GM23338 (cell line): Measurements from ENCODE around the gene NCOR2. TPM values are rescaled to one million over a fixed set of nuclear protein-coding genes. Genes with fewer than 3 reads are reported as not detected.

Experiments
- ATAC-seq: fragments of 200-7000 bp; cut with Tn5 transposase; 3 replicates; pipeline ENCODE4 v1.9.1; 2020
- DNase-seq: peaks from one replicate; pipeline ENCODE4 v3.0.0-alpha.2; 2015; ENCODE audit warnings: low spot score
- H2AFZ ChIP-seq: fragments of 200-600 bp; sonication (generic); 2 replicates; pipeline ENCODE4 v1.8.0; 2016; ENCODE audit warnings: antibody characterized with exemption, mild to moderate bottlenecking, moderate library complexity
- H3F3A ChIP-seq: fragments of 200-600 bp; sonication (generic); replicated peaks from 2 replicates; pipeline ENCODE4 v1.8.0; 2017; ENCODE audit warnings: antibody characterized with exemption, mixed run types, low read depth
- H3K27ac ChIP-seq: fragments of 200-600 bp; sonication (generic); 2 replicates; pipeline ENCODE4 v1.6.1; 2016; ENCODE audit warnings: low read depth
- H3K27me3 ChIP-seq: fragments of 200-600 bp; sonication (generic); 2 replicates; pipeline ENCODE4 v1.8.0; 2016; ENCODE audit warnings: mild to moderate bottlenecking, mixed run types, moderate library complexity; ENCODE audit not compliant: insufficient read depth
- H3K36me3 ChIP-seq: fragments of 200-600 bp; sonication (generic); 2 replicates; pipeline ENCODE4 v1.8.0; 2016; ENCODE audit warnings: mild to moderate bottlenecking; ENCODE audit not compliant: insufficient read depth
- H3K4me1 ChIP-seq: fragments of 200-600 bp; sonication (generic); 2 replicates; pipeline ENCODE4 v1.8.0; 2016; ENCODE audit warnings: mild to moderate bottlenecking, moderate library complexity; ENCODE audit not compliant: insufficient read depth
- H3K4me2 ChIP-seq: fragments of 200-600 bp; sonication (generic); 2 replicates; pipeline ENCODE4 v1.7.1; 2017; ENCODE audit warnings: mixed run types
- H3K4me3 ChIP-seq: fragments of 200-600 bp; sonication (generic); 2 replicates; pipeline ENCODE4 v1.6.1; 2016; ENCODE audit warnings: mixed run types
- H3K79me2 ChIP-seq: fragments of 200-600 bp; sonication (generic); replicated peaks from 2 replicates; pipeline ENCODE4 v1.8.0; 2017; ENCODE audit warnings: mild to moderate bottlenecking; ENCODE audit not compliant: insufficient read depth
- H3K9me2 ChIP-seq: fragments of 200-600 bp; sonication (generic); 2 replicates; pipeline ENCODE4 v1.8.0; 2017; ENCODE audit not compliant: insufficient read depth
- H4K20me1 ChIP-seq: fragments of 200-600 bp; sonication (generic); replicated peaks from 2 replicates; pipeline ENCODE4 v1.8.0; 2017; ENCODE audit warnings: mild to moderate bottlenecking; ENCODE audit not compliant: insufficient read depth
- H3K27ac Mint-ChIP-seq: 2 replicates; pipeline ENCODE4 v1.8.0; 2020; ENCODE audit warnings: inconsistent platforms, mild to moderate bottlenecking, moderate library complexity, mixed read lengths
- H3K27me3 Mint-ChIP-seq: 3 replicates; pipeline ENCODE4 v1.8.0; 2022; ENCODE audit warnings: low read depth, mild to moderate bottlenecking, moderate library complexity, mixed read lengths, inconsistent platforms; ENCODE audit not compliant: insufficient read depth, poor library complexity
- H3K36me3 Mint-ChIP-seq: 3 replicates; pipeline ENCODE4 v1.8.0; 2021; ENCODE audit warnings: low read depth, mild to moderate bottlenecking, inconsistent platforms, moderate library complexity, mixed read lengths
- H3K4me1 Mint-ChIP-seq: 3 replicates; pipeline ENCODE4 v1.8.0; 2020; ENCODE audit warnings: mild to moderate bottlenecking, inconsistent platforms, mixed read lengths
- H3K4me3 Mint-ChIP-seq: 3 replicates; pipeline ENCODE4 v1.8.0; 2021; ENCODE audit warnings: moderate library complexity, mild to moderate bottlenecking, inconsistent platforms, mixed read lengths
- H3K9me3 Mint-ChIP-seq: 3 replicates; pipeline ENCODE4 v1.8.0; 2020; ENCODE audit warnings: moderate library complexity, mild to moderate bottlenecking, inconsistent platforms, mixed read lengths
- CREB1 ChIP-seq: fragments of 250-450 bp; sonication (Bioruptor Pico); IDR thresholded peaks from 2 replicates; pipeline ENCODE4 v1.5.0; 2020; ENCODE audit warnings: low read depth, mild to moderate bottlenecking, moderate library complexity
- EZH2 ChIP-seq: fragments of 200-600 bp; sonication (generic); IDR thresholded peaks from one replicate; pipeline ENCODE4 v1.8.0; 2017; ENCODE audit warnings: antibody characterized with exemption, mild to moderate bottlenecking, low read depth; ENCODE audit not compliant: unreplicated experiment
- EZH2phosphoT487 ChIP-seq: fragments of 200-600 bp; sonication (generic); IDR thresholded peaks from one replicate; pipeline ENCODE4 v1.8.1; 2018; ENCODE audit warnings: antibody characterized with exemption; ENCODE audit not compliant: unreplicated experiment
- JUNB ChIP-seq: IDR thresholded peaks from one replicate; pipeline ENCODE4 v1.6.1; 2016; ENCODE audit warnings: antibody characterized with exemption; ENCODE audit not compliant: unreplicated experiment
- NANOG ChIP-seq: IDR thresholded peaks from 2 replicates; pipeline ENCODE4 v1.6.1; 2016; ENCODE audit warnings: antibody characterized with exemption, borderline replicate concordance
- POLR2AphosphoS5 ChIP-seq: IDR thresholded peaks from 2 replicates; pipeline ENCODE4 v1.6.1; 2016; ENCODE audit warnings: antibody characterized with exemption, low read depth
- STAT1 ChIP-seq: IDR thresholded peaks from one replicate; pipeline ENCODE4 v1.6.1; 2016; ENCODE audit warnings: antibody characterized with exemption; ENCODE audit not compliant: unreplicated experiment
- ZNF114 ChIP-seq: fragments of 250-450 bp; sonication (Bioruptor Pico); IDR thresholded peaks from 2 replicates; pipeline ENCODE4 v1.5.0; 2020; ENCODE audit warnings: mild to moderate bottlenecking, moderate library complexity
- ZNF331 ChIP-seq: fragments of 250-450 bp; sonication (Bioruptor Pico); IDR thresholded peaks from 2 replicates; pipeline ENCODE4 v1.5.0; 2020; ENCODE audit warnings: low read depth, mild to moderate bottlenecking, moderate library complexity
- ZNF462 ChIP-seq: fragments of 250-450 bp; sonication (Bioruptor Pico); IDR thresholded peaks from 2 replicates; pipeline ENCODE4 v1.5.0; 2020; ENCODE audit warnings: mild to moderate bottlenecking, moderate library complexity
- polyA plus RNA-seq: library from polyadenylated mRNA; unstranded; fragments of >200 nt; fragmentation: Nextera tagmentation; extraction: Ambion mirVana; gene quantifications from 2 replicates; pipeline ENCODE4 v1.2.1, GENCODE V29; 2016
- total RNA-seq: library from RNA; depleted of rRNA; stranded (reverse); fragments of >200 nt; shearing (Covaris generic); gene quantifications from 2 replicates; pipeline ENCODE4 v1.2.3, GENCODE V29; 2014
- TF ChIP-seq, protein P1 (sequence below): IDR thresholded peaks from 2 replicates; pipeline ENCODE4 v1.6.1; 2016; ENCODE audit warnings: antibody characterized with exemption
- TF ChIP-seq, protein P2 (sequence below), 2 experiments: fragments of 200-600 bp in 1 of 2; sonication (generic) in 1 of 2; conservative IDR thresholded peaks; 2 replicates each; pipeline versions ENCODE4 v1.5.1 to v1.6.1; 2016 to 2017; ENCODE audit warnings: antibody characterized with exemption in 2 of 2, low read depth in 2 of 2, mild to moderate bottlenecking in 2 of 2, moderate library complexity in 1 of 2
- TF ChIP-seq, protein P3 (sequence below): IDR thresholded peaks from one replicate; pipeline ENCODE4 v1.6.1; 2018; ENCODE audit warnings: antibody characterized with exemption; ENCODE audit not compliant: unreplicated experiment

Gene NCOR2
- total and polyA plus RNA-seq, 2 experiments from 2014 or later, result 69.6 to 190 TPM

DNA sequence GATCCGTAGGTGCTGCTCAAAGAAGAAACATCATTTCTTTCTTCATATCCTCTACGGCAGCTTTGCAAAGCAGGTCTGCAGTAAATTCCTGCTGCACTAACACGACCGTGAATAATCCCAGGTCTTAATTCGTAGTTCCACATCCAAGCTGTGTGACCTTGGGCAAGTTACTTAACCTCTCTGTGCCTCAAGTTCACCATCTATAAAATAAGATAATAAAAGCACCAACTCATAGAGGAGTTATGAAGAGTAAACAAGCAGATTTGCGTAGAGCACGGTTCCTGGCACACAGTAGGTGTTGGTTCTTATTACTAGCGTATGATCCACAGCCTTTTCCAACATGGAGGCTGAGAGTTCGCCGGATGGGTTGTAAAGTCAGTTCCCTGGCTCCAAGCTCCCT lies 3.6 kb downstream of the NCOR2 start:
- no peak overlapping the region for H3K27ac Mint-ChIP-seq
- peaks cover 52% of the 10 kb centered on the region for H3K4me1 Mint-ChIP-seq
- Histone ChIP-seq H3K36me3 (no peaks in the 10 kb centered on the region), H3K4me2 (peak overlapping the region; percentile 75), H3K4me1 (peaks cover 41% of the 10 kb centered on the region), H3F3A (peaks cover 13% of the 10 kb centered on the region; the same call in 1 of the 2 replicates), H3K27ac (no peak overlapping the region), H2AFZ (no peak overlapping the region), H3K79me2 (peaks cover 80% of the 10 kb centered on the region), H3K27me3 (no peaks in the 10 kb centered on the region), H4K20me1 (peaks cover 57% of the 10 kb centered on the region), H3K4me3 (peak overlapping the region; percentile 42; the same call in 1 of the 2 replicates), H3K9me2 (no peaks in the 10 kb centered on the region)
- ATAC-seq (no peak), DNase-seq (no peak)
- no peaks in the 10 kb centered on the region for H3K9me3 Mint-ChIP-seq
- H3K36me3 Mint-ChIP-seq, result peaks cover 6% of the 10 kb centered on the region
- H3K4me3 Mint-ChIP-seq, result peak overlapping the region; percentile 57
- H3K27me3 Mint-ChIP-seq, result peaks cover 14% of the 10 kb centered on the region
- TF ChIP-seq CREB1 (no peak), JUNB (no peak), NANOG (no peak), EZH2phosphoT487 (no peak), ZNF114 (CRISPR knock-in tag) (no peak), EZH2 (no peak), STAT1 (no peak), POLR2AphosphoS5 (no peak), ZNF462 (CRISPR knock-in tag) (no peak), ZNF331 (CRISPR knock-in tag) (no peak)
- TF ChIP-seq, protein P1, sequence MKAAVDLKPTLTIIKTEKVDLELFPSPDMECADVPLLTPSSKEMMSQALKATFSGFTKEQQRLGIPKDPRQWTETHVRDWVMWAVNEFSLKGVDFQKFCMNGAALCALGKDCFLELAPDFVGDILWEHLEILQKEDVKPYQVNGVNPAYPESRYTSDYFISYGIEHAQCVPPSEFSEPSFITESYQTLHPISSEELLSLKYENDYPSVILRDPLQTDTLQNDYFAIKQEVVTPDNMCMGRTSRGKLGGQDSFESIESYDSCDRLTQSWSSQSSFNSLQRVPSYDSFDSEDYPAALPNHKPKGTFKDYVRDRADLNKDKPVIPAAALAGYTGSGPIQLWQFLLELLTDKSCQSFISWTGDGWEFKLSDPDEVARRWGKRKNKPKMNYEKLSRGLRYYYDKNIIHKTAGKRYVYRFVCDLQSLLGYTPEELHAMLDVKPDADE, result no peak
- TF ChIP-seq, protein P2, sequence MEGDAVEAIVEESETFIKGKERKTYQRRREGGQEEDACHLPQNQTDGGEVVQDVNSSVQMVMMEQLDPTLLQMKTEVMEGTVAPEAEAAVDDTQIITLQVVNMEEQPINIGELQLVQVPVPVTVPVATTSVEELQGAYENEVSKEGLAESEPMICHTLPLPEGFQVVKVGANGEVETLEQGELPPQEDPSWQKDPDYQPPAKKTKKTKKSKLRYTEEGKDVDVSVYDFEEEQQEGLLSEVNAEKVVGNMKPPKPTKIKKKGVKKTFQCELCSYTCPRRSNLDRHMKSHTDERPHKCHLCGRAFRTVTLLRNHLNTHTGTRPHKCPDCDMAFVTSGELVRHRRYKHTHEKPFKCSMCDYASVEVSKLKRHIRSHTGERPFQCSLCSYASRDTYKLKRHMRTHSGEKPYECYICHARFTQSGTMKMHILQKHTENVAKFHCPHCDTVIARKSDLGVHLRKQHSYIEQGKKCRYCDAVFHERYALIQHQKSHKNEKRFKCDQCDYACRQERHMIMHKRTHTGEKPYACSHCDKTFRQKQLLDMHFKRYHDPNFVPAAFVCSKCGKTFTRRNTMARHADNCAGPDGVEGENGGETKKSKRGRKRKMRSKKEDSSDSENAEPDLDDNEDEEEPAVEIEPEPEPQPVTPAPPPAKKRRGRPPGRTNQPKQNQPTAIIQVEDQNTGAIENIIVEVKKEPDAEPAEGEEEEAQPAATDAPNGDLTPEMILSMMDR (conservative IDR thresholded peaks at IDR 0.05; ENCODE audit: low read depth in 2 of 2), result no peak
- TF ChIP-seq, protein P3, sequence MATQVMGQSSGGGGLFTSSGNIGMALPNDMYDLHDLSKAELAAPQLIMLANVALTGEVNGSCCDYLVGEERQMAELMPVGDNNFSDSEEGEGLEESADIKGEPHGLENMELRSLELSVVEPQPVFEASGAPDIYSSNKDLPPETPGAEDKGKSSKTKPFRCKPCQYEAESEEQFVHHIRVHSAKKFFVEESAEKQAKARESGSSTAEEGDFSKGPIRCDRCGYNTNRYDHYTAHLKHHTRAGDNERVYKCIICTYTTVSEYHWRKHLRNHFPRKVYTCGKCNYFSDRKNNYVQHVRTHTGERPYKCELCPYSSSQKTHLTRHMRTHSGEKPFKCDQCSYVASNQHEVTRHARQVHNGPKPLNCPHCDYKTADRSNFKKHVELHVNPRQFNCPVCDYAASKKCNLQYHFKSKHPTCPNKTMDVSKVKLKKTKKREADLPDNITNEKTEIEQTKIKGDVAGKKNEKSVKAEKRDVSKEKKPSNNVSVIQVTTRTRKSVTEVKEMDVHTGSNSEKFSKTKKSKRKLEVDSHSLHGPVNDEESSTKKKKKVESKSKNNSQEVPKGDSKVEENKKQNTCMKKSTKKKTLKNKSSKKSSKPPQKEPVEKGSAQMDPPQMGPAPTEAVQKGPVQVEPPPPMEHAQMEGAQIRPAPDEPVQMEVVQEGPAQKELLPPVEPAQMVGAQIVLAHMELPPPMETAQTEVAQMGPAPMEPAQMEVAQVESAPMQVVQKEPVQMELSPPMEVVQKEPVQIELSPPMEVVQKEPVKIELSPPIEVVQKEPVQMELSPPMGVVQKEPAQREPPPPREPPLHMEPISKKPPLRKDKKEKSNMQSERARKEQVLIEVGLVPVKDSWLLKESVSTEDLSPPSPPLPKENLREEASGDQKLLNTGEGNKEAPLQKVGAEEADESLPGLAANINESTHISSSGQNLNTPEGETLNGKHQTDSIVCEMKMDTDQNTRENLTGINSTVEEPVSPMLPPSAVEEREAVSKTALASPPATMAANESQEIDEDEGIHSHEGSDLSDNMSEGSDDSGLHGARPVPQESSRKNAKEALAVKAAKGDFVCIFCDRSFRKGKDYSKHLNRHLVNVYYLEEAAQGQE, result no peak
